SHP77 treated with DMSO at 0.1 percent for 48 hours (cell line): ENCODE results near the gene DROSHA.
"Not testable (repeated sequence)": the region's sequence is repeated elsewhere in the genome, so short reads cannot be mapped to it uniquely, and the experiment has no call there.

Experiments
- DNase-seq: peaks from one replicate; lab custom pipeline; 2025; lab: John Stamatoyannopoulos, UW

The DROSHA gene

GRCh38 chr5:31416547-31416946, 115.3 kb downstream of the DROSHA start:
- no peak for DNase-seq

GRCh38 chr5:31415960-31416359, 115.9 kb downstream of the DROSHA start:
- DNase-seq, result no peak

- DNase-seq, result peak; percentile 23
These were observed 116.6 kb downstream of the DROSHA start for GRCh38 chr5:31415009-31415923.

GRCh38 chr5:31413030-31413812, 118.7 kb downstream of the DROSHA start:
- DNase-seq, result no peak

GRCh38 chr5:31412324-31412723, 119.6 kb downstream of the DROSHA start:
- no peak for DNase-seq

GRCh38 chr5:31410089-31410488, 121.8 kb downstream of the DROSHA start:
- no peak for DNase-seq

GRCh38 chr5:31408814-31409213, 123.1 kb downstream of the DROSHA start:
- no peak for DNase-seq

GRCh38 chr5:31407921-31408693, 123.8 kb downstream of the DROSHA start:
- no peak for DNase-seq

GRCh38 chr5:31404325-31404724, 127.6 kb downstream of the DROSHA start:
- no peak for DNase-seq

- no peak for DNase-seq
These were observed 130.2 kb downstream of the DROSHA start for GRCh38 chr5:31401691-31402090.

GRCh38 chr5:31397926-31398557, 133.9 kb downstream of the DROSHA start:
- no peak for DNase-seq

GRCh38 chr5:31396611-31397295, 135.1 kb downstream of the DROSHA start:
- no peak for DNase-seq

GRCh38 chr5:31395450-31396045, 136.3 kb downstream of the DROSHA start:
- not testable (repeated sequence) for DNase-seq

GRCh38 chr5:31393126-31393525, 138.8 kb downstream of the DROSHA start:
- DNase-seq, result no peak

GRCh38 chr5:31392061-31392460, 139.8 kb downstream of the DROSHA start:
- DNase-seq, result no peak

- no peak for DNase-seq
These were observed 141.6 kb downstream of the DROSHA start for GRCh38 chr5:31390256-31390655.

GRCh38 chr5:31385774-31386537, 145.9 kb downstream of the DROSHA start:
- DNase-seq, result no peak

GRCh38 chr5:31383734-31384133, 148.2 kb downstream of the DROSHA start:
- DNase-seq, result no peak

- DNase-seq, result no peak
These were observed 149.6 kb downstream of the DROSHA start for GRCh38 chr5:31382051-31382878.
